NCI-H2196 treated with DMSO at 0.1 percent for 48 hours (cell line): ENCODE data around the gene THAP5.
A peak's percentile ranks its signal among the peaks of the same experiment; 100 is the strongest.

Experiments used
- DNase-seq: peaks from one replicate; lab custom pipeline; 2025; ENCODE audit not compliant: unreplicated experiment; lab: John Stamatoyannopoulos, UW

The THAP5 gene

DNA sequence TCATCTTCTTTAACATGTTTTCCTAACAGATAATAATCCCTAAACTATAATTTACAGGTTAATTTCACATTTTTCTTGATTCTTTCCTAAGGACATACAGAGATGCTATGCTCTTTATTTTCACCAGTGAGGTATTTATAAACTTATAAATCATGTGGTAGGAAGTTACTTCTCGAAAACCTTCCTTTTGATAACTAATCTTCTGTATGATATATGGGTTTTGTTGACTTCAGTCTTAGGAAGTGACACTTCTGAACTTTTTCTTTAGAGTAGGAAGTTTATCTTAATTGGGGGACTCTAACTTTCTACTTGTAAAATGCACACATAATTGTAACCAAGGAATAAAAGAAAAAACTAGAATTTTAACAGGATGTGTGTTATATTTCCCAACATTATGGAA is 33.8 kb downstream of the THAP5 start:
- DNase-seq = no peak

DNA sequence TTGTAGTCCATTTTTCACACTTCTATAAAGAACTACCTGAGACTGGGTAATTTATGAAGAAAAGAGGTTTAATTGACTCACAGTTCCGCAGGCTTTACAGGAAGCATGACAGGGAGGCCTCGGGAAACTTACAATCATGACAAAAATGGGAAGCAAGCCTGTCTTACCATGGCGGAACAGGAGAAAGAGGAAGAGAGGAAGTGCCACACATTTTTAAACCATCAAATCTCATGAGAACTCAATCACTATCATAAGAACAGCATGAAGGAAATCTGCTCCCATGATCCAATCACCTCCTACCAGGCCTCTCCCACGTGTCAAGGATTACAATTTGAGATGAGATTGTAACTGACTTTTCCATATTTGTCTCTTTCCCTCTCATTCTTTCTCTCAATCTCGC is 34.2 kb downstream of the THAP5 start:
- DNase-seq = no peak

DNA sequence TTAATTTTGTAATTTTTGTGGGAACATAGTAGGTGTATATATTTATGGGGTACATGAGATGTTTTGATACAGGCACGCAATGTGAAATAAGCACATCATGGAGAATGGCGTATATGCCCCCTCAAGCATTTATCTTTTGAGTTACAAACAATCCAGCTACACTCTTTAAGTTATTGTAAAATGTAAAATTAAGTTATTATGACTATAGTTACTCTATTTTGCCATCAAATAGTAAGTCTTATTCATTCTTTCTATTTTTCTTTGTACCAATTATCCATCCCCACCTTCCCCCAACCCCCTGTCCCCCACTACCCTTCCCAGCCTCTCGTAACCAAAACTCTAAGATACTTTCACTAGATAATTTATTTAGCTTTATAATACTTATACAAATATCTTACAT is 35.8 kb downstream of the THAP5 start:
- no peak for DNase-seq

DNA sequence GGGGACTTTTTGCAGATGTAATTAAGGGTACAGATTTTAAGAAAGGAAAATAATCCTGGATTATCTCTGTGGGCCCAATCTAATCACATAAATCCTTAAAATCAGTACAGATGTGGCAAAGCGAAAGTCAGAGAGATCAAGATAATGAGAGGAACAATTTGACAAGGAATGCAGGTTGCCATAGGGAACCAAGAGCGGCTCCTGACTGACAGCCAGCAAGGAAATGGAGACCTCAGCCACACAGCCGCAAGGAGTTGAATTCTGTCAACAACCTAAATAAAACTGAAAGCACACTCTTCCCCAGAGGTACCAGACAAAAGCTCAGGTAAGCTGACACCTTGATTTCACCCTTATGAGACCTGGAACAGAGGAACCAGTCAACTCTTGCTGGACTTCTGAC is 40.2 kb downstream of the THAP5 start:
- DNase-seq = peak; percentile 45

GRCh38 chr7:108528183-108528712 is 41.3 kb downstream of the THAP5 start:
- DNase-seq = peak; percentile 22

- no peak for DNase-seq
Measured at GRCh38 chr7:108526768-108527017, 42.8 kb downstream of the THAP5 start.

DNA sequence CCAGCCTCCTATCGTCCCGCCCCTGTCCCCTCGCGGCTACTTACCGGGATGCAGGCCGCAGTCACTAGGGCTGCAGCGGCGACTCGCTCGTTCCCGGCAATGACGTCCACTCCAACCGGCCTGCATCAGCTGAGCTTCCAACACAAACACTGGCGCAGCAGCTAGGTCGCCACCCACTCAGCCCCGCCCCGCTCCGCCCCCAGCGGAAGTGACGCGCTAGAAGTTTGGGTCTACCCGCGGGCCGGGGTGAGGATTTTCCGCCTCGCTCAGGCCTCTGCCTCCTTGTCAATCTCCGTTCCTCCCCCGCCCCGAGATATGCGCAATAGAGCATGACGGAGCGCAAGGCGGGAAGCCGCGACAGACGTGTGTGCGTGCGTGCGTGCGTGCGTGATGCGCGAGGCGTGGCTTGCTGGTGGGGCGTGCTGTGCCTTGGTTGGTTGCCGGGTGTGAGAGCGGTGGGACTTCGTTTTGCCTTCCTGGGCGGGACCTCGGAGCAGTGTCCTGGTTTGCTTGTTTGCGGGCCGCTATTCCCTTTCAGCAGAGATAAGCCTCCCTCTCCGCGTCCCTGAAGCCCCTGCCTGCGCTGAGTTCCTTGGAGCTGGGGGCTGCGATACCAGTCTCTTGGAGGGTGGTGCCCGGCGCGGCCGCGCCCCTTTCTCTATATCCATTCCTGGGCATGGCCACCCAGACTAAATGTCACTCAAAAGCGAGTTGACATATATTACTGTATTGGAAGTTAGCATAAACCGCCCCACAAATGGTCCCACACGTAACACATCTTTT is 43.3 kb downstream of the THAP5 start, which contains the start of gene PNPLA8:
Gene PNPLA8 (minus strand): TSS at position 151 of the 783 bp plus-strand sequence. CDS start 10,644 bp downstream, outside the sequence.
- peak; percentile 97 for DNase-seq

DNA sequence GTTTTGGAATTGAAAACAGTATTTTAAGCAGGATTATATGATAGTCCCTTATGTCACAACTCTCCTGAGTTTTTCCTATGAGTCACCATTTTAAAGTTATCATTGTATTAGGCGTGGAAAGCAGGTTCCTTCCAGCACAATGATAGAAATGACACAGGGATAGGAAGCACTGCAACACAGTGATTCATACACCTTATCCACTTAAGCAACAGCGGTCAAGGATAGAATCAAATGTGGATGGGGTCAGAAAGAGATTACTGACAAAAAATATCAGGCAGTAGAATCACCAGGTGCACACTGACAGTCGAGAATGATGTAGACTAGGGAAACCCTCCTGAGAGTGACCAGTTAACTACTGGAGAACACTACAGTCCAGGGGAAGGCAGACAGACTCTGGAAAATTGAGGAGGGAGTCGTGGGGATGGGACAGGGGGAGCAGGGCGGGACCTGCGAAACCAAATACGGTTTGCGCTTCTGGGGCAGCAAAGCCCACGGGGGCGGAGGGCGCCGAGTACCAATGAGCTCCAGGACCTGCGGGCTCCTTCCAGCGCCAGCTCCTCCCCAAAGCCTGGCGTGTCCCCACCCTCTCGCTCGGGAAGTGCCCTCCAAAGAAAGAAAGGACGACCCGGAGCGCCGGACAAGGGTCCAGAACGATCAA is 44.0 kb downstream of the THAP5 start:
- DNase-seq = no peak

DNA sequence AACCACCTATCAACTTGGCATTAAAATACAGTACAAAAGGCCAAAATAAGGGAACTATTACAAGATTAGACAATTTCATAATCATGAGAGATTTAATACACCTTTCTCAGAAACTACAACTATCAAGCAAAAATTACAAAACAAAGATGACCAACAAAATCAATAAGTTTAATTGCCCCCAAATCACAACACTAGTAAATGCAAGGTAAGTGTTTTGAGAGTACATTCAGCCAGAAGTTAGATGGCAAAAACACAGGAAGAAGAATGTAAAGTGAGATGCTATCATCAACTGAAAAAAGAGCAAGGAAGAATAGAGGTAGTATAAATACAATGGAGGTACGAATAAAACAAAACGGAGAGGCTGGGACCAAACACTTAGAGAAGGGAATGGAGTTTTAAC is 46.7 kb downstream of the THAP5 start:
- DNase-seq = no peak

DNA sequence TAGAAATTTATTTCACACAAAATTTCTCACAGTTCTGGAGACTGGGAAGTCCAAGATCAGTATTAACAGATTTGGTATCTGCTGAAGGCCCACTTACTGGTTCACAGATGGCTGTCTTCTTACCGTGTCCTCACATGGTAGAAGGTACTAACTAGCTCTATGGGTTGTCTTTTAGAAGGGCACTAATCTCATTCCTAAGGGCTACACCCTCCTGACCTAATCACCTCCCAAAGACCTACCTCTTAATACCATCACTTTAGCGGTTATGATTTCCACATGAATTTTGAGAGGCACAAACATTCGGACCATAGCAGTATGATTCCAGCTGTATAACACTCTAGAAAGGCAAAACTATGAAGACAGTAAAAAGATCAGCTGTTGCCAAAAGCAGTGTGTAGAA is 51.6 kb downstream of the THAP5 start:
- DNase-seq = no peak

- DNase-seq = no peak
Measured at GRCh38 chr7:108515630-108516029, 53.9 kb downstream of the THAP5 start.

GRCh38 chr7:108515013-108515412 is 54.5 kb downstream of the THAP5 start:
- no peak for DNase-seq
